Esophagus muscularis mucosa (tissue), 3 donors: ENCODE measurements around the gene HFM1.

Experiments used
- POLR2AphosphoS5 ChIP-seq, 2 donors: sonication (generic); formaldehyde crosslinking; IDR thresholded peaks; one replicate each; pipeline ENCODE4 v1.6.1; 2017; ENCODE audit warnings: antibody characterized with exemption in 2 of 2
- TF ChIP-seq, protein P1 (sequence below), 3 experiments: fragments of 200-600 bp in 2 of 3; fragments of 450-650 bp in 1 of 3; sonication (generic) in 2 of 3; IDR thresholded peaks; one replicate each; pipeline ENCODE4 v1.5.1; 2017 to 2019; ENCODE audit warnings: antibody characterized with exemption in 3 of 3, mild to moderate bottlenecking in 2 of 3, moderate library complexity in 1 of 3

DNA sequence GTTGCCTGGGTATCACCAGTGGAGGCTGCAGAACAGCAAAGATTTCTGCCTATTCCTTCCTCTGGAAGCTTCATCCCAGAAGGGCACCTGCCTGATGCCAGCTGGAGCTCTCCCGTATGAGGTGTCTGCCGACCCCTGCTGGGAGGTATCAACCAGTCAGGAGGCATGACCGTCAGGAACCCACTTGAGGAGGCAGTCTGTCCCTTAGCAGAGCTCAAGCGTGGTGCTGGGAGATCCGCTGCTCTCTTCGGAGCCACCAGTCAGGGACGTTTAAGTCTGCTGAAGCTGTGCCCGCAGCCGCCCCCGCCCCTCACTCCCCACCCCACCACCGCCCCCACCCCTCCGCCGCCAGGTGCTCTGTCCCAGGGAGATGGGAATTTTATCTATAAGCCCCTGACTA lies 23.1 kb upstream of the HFM1 start:
- TF ChIP-seq POLR2AphosphoS5 (IDR thresholded peaks at IDR 0.05): no peak
- TF ChIP-seq, protein P1, sequence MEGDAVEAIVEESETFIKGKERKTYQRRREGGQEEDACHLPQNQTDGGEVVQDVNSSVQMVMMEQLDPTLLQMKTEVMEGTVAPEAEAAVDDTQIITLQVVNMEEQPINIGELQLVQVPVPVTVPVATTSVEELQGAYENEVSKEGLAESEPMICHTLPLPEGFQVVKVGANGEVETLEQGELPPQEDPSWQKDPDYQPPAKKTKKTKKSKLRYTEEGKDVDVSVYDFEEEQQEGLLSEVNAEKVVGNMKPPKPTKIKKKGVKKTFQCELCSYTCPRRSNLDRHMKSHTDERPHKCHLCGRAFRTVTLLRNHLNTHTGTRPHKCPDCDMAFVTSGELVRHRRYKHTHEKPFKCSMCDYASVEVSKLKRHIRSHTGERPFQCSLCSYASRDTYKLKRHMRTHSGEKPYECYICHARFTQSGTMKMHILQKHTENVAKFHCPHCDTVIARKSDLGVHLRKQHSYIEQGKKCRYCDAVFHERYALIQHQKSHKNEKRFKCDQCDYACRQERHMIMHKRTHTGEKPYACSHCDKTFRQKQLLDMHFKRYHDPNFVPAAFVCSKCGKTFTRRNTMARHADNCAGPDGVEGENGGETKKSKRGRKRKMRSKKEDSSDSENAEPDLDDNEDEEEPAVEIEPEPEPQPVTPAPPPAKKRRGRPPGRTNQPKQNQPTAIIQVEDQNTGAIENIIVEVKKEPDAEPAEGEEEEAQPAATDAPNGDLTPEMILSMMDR (IDR thresholded peaks at IDR 0.05): no peak
